ENCODE measurements around the gene CERS6. TPM values are rescaled to one million over a fixed set of nuclear protein-coding genes. Genes with fewer than 3 reads are reported as not detected.

The CERS6 gene
- total and polyA plus RNA-seq, 10 of the 15 experiments (the other 5 are each of a cell fraction or from before 2014, with no cell fraction given) = 1.3 to 20.4 (median 14.1) TPM

DNA sequence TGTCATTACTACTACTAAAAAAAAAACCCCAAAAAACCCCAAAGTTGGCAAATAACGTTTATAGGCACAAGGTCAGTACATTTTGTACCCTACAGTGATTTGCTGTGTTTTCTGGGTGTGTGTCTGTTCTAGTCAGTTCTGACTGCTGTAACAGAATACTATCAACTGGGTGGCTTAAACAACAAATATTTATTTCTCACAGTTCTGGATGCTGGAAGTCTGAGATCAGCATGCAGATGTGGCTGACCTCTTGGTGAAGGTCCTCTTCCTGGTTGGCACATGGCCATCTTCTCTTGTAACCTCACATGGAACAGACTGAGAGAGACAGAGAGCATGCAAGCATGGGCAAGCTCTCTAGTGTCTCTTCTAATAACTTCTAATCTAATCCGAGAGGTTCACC, 103.1 kb downstream of the CERS6 start (continued):
- no peak for TF ChIP-seq ZNF687 (IDR thresholded peaks at IDR 0.05)
- no peak for TF ChIP-seq SIX5 (IDR thresholded peaks at IDR 0.05; ENCODE audit: low read depth, low read length, severe bottlenecking)
- no peak for TF ChIP-seq SKIL (IDR thresholded peaks at IDR 0.05; ENCODE audit: low read depth, poor library complexity, severe bottlenecking)
- TF ChIP-seq RBBP5 (conservative IDR thresholded peaks at IDR 0.05) = no peak
- TF ChIP-seq RB1 (IDR thresholded peaks at IDR 0.05; ENCODE audit: borderline replicate concordance) = no peak
- no peak for TF ChIP-seq SP1 (IDR thresholded peaks at IDR 0.05; ENCODE audit: low read depth, low read length)
- TF ChIP-seq EED (IDR thresholded peaks at IDR 0.05; ENCODE audit: low read depth) = no peak
- TF ChIP-seq, protein P1, sequence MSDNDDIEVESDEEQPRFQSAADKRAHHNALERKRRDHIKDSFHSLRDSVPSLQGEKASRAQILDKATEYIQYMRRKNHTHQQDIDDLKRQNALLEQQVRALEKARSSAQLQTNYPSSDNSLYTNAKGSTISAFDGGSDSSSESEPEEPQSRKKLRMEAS (IDR thresholded peaks at IDR 0.05; ENCODE audit: low read depth, low read length) = no peak
- TF ChIP-seq BACH1 (IDR thresholded peaks at IDR 0.05; ENCODE audit: borderline replicate concordance) = no peak
- no peak for TF ChIP-seq ZZZ3 (IDR thresholded peaks at IDR 0.05; ENCODE audit: control insufficient read depth, insufficient read length, low read depth)
- TF ChIP-seq RUNX3 (IDR thresholded peaks at IDR 0.05; ENCODE audit: low read length) = no peak
- no peak for TF ChIP-seq RAD51 (IDR thresholded peaks at IDR 0.05)
- TF ChIP-seq NBN (IDR thresholded peaks at IDR 0.05) = no peak
- TF ChIP-seq CBX3 (IDR thresholded peaks at IDR 0.05; ENCODE audit: borderline replicate concordance, low read depth) = no peak
- no peak for TF ChIP-seq IRF5 (IDR thresholded peaks at IDR 0.05; ENCODE audit: borderline replicate concordance)
- no peak for TF ChIP-seq IRF4 (IDR thresholded peaks at IDR 0.05; ENCODE audit: low read depth, low read length)

Measured in GM12878 (cell line).